ENCODE results near the gene DEPDC1B.

Gene DEPDC1B

GRCh38 chr5:60703944-60704343 is 4.0 kb upstream of the DEPDC1B start:
- Histone ChIP-seq H3K27me3 (ENCODE audit: insufficient read depth, low read length, poor library complexity, severe bottlenecking) (no peaks in the 10 kb centered on the region), H3K9ac (ENCODE audit: low read depth, low read length, poor library complexity, severe bottlenecking) (no peak overlapping the region), H3K4me1 (ENCODE audit: insufficient read depth, low read length, poor library complexity, severe bottlenecking) (peaks cover 12% of the 10 kb centered on the region), H3K4me3 (ENCODE audit: low read length, poor library complexity, severe bottlenecking) (no peak overlapping the region), H3K36me3 (ENCODE audit: insufficient read depth, low read length) (no peaks in the 10 kb centered on the region), H3K4me2 (ENCODE audit: low read depth, low read length, poor library complexity, severe bottlenecking) (no peak overlapping the region), H3K79me2 (ENCODE audit: insufficient read depth, low read length) (peaks cover 6% of the 10 kb centered on the region), H2AFZ (ENCODE audit: low read length) (no peak overlapping the region), H3K9me2 (replicated peaks; ENCODE audit: low read depth, low read length) (no peaks in the 10 kb centered on the region), H4K20me1 (ENCODE audit: insufficient read depth, low read length, poor library complexity, severe bottlenecking) (no peaks in the 10 kb centered on the region), H3K9me3 (ENCODE audit: insufficient read depth, low read depth, low read length) (no peaks in the 10 kb centered on the region), H3F3A (ENCODE audit: low read depth) (no peaks in the 10 kb centered on the region)
- TF ChIP-seq EZH2phosphoT487 (IDR thresholded peaks at IDR 0.05; ENCODE audit: borderline replicate concordance) (no peak), CTCF (conservative IDR thresholded peaks at IDR 0.05; ENCODE audit: low read length) (no peak)

- H3K4me2 ChIP-seq (ENCODE audit: low read depth, low read length, poor library complexity, severe bottlenecking): peak overlapping the region; percentile 97
- H3K9ac ChIP-seq (ENCODE audit: low read depth, low read length, poor library complexity, severe bottlenecking): no peak overlapping the region
- H2AFZ ChIP-seq (ENCODE audit: low read length): no peak overlapping the region
- H3K36me3 ChIP-seq (ENCODE audit: insufficient read depth, low read length): no peaks in the 10 kb centered on the region
- TF ChIP-seq EZH2phosphoT487 (IDR thresholded peaks at IDR 0.05; ENCODE audit: borderline replicate concordance): no peak
- TF ChIP-seq CTCF (conservative IDR thresholded peaks at IDR 0.05; ENCODE audit: low read length): no peak
- H3K9me3 ChIP-seq (ENCODE audit: insufficient read depth, low read depth, low read length): no peaks in the 10 kb centered on the region
- H4K20me1 ChIP-seq (ENCODE audit: insufficient read depth, low read length, poor library complexity, severe bottlenecking): peaks cover 3% of the 10 kb centered on the region
- no peaks in the 10 kb centered on the region for H3F3A ChIP-seq (ENCODE audit: low read depth)
- H3K79me2 ChIP-seq (ENCODE audit: insufficient read depth, low read length): peaks cover 31% of the 10 kb centered on the region
- no peak overlapping the region for H3K4me3 ChIP-seq (ENCODE audit: low read length, poor library complexity, severe bottlenecking)
- no peaks in the 10 kb centered on the region for H3K9me2 ChIP-seq (replicated peaks; ENCODE audit: low read depth, low read length)
- H3K4me1 ChIP-seq (ENCODE audit: insufficient read depth, low read length, poor library complexity, severe bottlenecking): peaks cover 34% of the 10 kb centered on the region
- no peaks in the 10 kb centered on the region for H3K27me3 ChIP-seq (ENCODE audit: insufficient read depth, low read length, poor library complexity, severe bottlenecking)
Measured at GRCh38 chr5:60701321-60701968, 1.5 kb upstream of the DEPDC1B start.

GRCh38 chr5:60700416-60700757 is 421 bp upstream of the DEPDC1B start:
- Histone ChIP-seq H3K4me2 (ENCODE audit: low read depth, low read length, poor library complexity, severe bottlenecking) (peak overlapping the region; percentile 97), H3K9me2 (replicated peaks; ENCODE audit: low read depth, low read length) (no peaks in the 10 kb centered on the region), H3K79me2 (ENCODE audit: insufficient read depth, low read length) (peaks cover 42% of the 10 kb centered on the region), H3K36me3 (ENCODE audit: insufficient read depth, low read length) (no peaks in the 10 kb centered on the region), H3F3A (ENCODE audit: low read depth) (no peaks in the 10 kb centered on the region), H2AFZ (ENCODE audit: low read length) (peak overlapping the region; percentile 98), H3K4me3 (ENCODE audit: low read length, poor library complexity, severe bottlenecking) (peak overlapping the region; percentile 83), H3K9me3 (ENCODE audit: insufficient read depth, low read depth, low read length) (no peaks in the 10 kb centered on the region), H3K27me3 (ENCODE audit: insufficient read depth, low read length, poor library complexity, severe bottlenecking) (no peaks in the 10 kb centered on the region), H3K4me1 (ENCODE audit: insufficient read depth, low read length, poor library complexity, severe bottlenecking) (peaks cover 38% of the 10 kb centered on the region), H4K20me1 (ENCODE audit: insufficient read depth, low read length, poor library complexity, severe bottlenecking) (peaks cover 3% of the 10 kb centered on the region), H3K9ac (ENCODE audit: low read depth, low read length, poor library complexity, severe bottlenecking) (peak overlapping the region; percentile 77)
- no peak for TF ChIP-seq CTCF (conservative IDR thresholded peaks at IDR 0.05; ENCODE audit: low read length)
- TF ChIP-seq EZH2phosphoT487 (IDR thresholded peaks at IDR 0.05; ENCODE audit: borderline replicate concordance): no peak

Data from Loucy (cell line).